ENCODE measurements around the gene EIF4B.

- TF ChIP-seq POLR2AphosphoS5 (IDR thresholded peaks at IDR 0.05) (no peak), CTCF (IDR thresholded peaks at IDR 0.05) (no peak), POLR2A (IDR thresholded peaks at IDR 0.05) (no peak), EP300 (IDR thresholded peaks at IDR 0.05) (no peak)
Measured at GRCh38 chr12:53057816-53058500, 51.7 kb downstream of the EIF4B start.

All from suprapubic skin (tissue), 4 donors.